Astrocyte of the spinal cord (primary cell): ENCODE measurements around the gene KRTAP5-7.
"Not testable (repeated sequence)": the region's sequence is repeated elsewhere in the genome, so short reads cannot be mapped to it uniquely, and the experiment has no call there.

Source experiments
- DNase-seq: peaks from one replicate; pipeline ENCODE4 v3.0.0; 2011; ENCODE audit warnings: low read depth, low spot score
- H3K4me3 ChIP-seq: 2 replicates; pipeline ENCODE4 v1.5.1; 2011; ENCODE audit warnings: low read depth, mild to moderate bottlenecking, low read length, moderate library complexity
- in situ Hi-C: cut with HindIII; loops from 2 replicates; pipeline ENCODE4 v1.10.0; 2017; ENCODE audit warnings: low sequenced_read_pairs
- TF ChIP-seq, protein P1 (sequence below): IDR thresholded peaks from 2 replicates; pipeline ENCODE4 v1.5.1; 2012; ENCODE audit warnings: low read depth, mild to moderate bottlenecking, low read length, inconsistent platforms

KRTAP5-7 gene

DNA sequence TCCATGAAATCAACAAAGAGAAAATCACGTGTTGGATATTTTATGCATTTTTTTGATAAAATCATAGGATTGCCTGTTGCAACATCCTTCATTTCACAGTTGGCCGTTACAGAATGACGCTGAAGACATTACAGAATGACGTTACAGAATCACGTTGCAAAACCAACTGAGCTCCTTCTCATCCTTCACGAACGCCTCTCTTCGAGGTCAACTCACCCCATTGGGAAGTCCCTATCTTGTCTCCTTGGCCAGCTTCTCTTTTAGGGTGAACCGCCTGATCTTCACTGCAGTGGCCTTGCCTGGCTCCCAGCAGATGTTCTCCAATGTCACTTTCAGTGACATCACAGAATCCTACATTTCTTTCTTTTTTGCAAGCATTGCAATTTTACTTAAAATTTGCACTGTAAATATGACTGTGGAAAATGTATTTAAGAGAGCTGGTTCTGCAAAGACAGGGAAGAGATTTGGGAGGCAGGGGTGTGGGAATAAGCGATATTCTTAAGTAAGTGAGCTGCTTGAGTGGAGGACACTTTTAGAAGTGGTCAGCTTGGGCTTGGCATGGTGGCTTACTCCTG lies 5.1 kb downstream of the KRTAP5-7 start:
- TF ChIP-seq, protein P1, sequence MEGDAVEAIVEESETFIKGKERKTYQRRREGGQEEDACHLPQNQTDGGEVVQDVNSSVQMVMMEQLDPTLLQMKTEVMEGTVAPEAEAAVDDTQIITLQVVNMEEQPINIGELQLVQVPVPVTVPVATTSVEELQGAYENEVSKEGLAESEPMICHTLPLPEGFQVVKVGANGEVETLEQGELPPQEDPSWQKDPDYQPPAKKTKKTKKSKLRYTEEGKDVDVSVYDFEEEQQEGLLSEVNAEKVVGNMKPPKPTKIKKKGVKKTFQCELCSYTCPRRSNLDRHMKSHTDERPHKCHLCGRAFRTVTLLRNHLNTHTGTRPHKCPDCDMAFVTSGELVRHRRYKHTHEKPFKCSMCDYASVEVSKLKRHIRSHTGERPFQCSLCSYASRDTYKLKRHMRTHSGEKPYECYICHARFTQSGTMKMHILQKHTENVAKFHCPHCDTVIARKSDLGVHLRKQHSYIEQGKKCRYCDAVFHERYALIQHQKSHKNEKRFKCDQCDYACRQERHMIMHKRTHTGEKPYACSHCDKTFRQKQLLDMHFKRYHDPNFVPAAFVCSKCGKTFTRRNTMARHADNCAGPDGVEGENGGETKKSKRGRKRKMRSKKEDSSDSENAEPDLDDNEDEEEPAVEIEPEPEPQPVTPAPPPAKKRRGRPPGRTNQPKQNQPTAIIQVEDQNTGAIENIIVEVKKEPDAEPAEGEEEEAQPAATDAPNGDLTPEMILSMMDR = no peak

DNA sequence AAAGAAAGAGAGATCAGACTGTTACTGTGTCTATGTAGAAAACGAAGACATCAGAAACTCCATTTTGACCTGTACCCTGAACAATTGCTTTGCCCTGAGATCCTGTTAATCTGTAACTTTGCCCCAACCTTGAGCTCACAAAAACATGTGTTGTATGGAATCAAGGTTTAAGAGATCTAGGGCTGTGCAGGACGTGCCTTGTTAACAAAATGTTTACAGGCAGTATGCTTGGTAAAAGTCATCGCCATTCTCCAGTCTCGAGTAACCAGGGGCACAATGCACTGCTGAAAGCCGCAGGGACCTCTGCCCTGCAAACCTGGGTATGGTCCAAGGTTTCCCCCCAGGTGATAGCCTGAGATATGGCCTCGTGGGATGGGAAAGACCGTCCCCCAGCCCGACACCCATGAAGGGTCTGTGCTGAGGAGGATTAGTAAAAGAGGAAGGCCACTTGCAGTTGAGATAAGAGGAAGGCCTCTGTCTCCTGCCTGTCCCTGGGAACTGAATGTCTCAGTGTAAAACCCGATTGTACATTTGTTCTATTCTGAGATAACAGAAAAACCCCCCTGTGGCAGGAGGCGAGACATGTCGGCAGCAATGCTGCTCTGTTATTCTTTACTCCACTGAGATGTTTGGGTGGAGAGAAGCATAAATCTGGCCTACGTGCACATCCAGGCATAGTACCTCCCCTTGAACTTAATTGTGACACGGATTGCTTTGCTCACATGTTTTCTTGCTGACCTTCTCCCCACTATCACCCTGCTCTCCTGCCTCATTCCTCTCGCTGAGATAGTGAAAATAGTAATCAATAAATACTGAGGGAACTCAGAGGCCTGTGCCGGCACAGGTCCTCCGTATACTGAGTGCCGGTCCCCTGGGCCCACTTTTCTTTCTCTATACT lies 7.9 kb downstream of the KRTAP5-7 start:
- in situ Hi-C loops, DNase-seq: not testable (repeated sequence)

More for the DNA sequence above, 5.1 kb downstream of the KRTAP5-7 start:
- in situ Hi-C loops = no loop called here
- no peak for DNase-seq
- H3K4me3 ChIP-seq = no peak overlapping the region

DNA sequence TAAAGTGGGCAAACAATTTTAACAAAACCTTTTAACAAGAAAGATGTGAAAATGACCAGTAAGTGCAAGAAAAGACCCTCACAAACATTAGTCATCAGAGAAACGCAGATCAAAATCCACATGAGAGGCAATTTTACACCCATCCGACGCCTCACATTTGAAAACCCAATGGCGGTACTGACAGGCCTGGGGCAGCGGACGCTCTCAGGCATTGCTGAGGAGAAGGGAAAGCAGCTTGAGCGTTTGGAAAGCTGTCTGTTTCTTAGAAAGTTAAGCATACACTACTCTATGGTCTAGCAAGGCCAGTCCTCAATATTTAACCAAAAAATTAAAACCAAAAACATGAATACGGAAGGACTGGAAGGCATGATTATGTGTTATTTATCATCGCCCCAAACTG lies 8.8 kb downstream of the KRTAP5-7 start:
- no peak for DNase-seq
- TF ChIP-seq, protein P1 = no peak
- H3K4me3 ChIP-seq = no peak overlapping the region
- in situ Hi-C loops = no loop called here

More for the DNA sequence above, 7.9 kb downstream of the KRTAP5-7 start:
- not testable (repeated sequence) for H3K4me3 ChIP-seq

DNA sequence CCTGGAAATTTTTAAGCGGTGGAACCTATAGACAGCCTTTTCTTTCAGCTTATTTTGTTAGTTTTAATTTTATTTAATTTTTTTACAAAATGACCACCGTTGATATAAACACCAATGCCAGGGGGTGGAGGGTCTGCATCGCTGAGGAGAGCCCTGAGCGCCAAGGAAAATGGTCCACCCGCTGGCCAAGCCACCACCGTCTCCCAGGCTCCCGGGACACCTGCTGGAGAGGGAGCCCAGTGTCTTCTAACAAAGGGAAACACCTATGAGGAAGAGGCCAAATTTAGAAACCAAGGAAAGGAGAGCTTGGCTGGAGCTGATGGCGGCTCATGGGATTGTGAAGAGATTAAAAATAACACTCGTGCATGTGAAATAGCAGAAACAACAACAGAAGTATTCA lies 10.5 kb downstream of the KRTAP5-7 start:
- TF ChIP-seq, protein P1 = no peak
- no peak overlapping the region for H3K4me3 ChIP-seq
- in situ Hi-C loops = no loop called here
- DNase-seq = no peak

DNA sequence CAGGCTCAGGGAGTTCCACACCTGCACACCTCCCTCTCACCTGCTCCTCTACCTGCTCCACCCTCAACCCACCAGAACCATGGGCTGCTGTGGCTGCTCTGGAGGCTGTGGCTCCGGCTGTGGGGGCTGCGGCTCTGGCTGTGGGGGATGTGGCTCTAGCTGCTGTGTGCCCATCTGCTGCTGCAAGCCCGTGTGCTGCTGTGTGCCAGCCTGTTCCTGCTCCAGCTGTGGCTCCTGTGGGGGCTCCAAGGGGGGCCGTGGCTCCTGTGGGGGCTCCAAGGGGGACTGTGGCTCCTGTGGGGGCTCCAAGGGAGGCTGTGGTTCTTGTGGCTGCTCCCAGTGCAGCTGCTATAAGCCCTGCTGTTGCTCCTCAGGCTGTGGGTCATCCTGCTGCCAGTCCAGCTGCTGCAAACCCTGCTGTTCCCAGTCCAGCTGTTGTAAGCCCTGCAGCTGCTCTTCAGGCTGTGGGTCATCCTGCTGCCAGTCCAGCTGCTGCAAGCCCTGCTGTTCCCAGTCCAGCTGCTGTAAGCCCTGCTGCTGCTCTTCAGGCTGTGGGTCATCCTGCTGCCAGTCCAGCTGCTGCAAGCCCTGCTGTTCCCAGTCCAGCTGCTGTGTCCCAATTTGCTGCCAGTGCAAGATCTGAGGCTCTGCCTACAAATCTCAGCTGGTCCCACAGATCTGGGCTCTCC lies 11.1 kb downstream of the KRTAP5-7 start, which contains the start of gene KRTAP5-8:
Gene KRTAP5-8, plus strand, starts transcription at position 49 of the 689 bp plus-strand sequence. Its CDS starts 31 bp downstream, at position 80.
- in situ Hi-C loops, H3K4me3 ChIP-seq, DNase-seq: not testable (repeated sequence)

DNA sequence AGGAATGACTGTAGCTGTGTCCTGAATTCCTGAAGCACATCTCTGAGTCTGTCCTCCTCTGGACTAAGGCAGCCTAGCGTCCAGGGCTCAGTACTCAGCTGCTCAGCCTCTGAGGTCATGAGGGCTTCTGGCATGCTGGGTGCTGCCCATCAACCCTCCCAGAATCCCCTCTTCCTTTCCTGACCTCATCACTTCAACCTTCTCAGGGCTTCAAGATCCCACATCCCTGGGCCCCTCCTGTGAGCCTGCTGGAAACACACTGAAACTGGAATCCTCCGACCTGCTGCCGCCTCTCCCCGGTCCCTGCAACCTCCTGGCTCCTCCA lies 11.6 kb downstream of the KRTAP5-7 start:
- in situ Hi-C loops = no loop called here
- TF ChIP-seq, protein P1 = no peak
- no peak overlapping the region for H3K4me3 ChIP-seq
- no peak for DNase-seq

DNA sequence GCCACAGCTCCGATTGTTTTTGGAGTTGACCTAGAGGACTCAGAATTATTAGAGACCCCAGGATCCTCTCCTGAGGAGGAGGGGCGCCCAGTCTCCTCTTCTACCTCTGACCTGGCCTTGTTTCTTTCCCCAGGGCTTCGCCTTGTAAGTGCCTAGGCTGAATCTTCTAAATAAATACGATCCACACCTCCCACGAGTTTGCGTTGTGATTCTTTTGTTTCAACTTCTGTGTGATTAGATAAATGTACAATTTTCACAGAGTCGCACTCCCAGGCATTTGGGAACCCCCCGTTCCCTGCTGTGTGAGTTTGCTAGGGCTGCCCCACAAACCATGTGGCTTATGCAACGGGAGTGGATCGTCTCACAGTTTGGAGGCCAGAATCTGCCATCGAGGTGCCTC lies 11.9 kb downstream of the KRTAP5-7 start:
- DNase-seq = no peak
- in situ Hi-C loops = no loop called here
- TF ChIP-seq, protein P1 = no peak
- no peak overlapping the region for H3K4me3 ChIP-seq

DNA sequence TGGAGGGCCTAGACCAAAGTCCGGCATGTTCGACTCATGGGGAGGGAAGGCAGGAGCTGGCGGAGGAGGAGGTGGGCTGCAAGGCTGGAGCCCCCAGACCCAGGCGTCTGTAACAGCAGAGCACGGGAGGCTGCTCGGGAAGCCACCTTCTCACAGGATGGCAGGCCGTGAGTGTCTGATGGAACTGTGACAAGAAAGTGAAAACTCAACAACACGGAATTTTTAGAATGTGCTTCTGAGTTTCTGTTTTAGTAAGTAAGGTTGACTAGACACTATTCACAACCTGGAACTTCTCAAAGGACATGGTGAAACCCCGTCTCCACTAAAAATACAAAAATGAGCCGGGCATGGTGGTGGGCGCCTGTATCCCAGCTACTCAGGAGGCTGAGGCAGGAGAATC lies 12.9 kb downstream of the KRTAP5-7 start:
- DNase-seq, H3K4me3 ChIP-seq, in situ Hi-C loops: not testable (repeated sequence)

DNA sequence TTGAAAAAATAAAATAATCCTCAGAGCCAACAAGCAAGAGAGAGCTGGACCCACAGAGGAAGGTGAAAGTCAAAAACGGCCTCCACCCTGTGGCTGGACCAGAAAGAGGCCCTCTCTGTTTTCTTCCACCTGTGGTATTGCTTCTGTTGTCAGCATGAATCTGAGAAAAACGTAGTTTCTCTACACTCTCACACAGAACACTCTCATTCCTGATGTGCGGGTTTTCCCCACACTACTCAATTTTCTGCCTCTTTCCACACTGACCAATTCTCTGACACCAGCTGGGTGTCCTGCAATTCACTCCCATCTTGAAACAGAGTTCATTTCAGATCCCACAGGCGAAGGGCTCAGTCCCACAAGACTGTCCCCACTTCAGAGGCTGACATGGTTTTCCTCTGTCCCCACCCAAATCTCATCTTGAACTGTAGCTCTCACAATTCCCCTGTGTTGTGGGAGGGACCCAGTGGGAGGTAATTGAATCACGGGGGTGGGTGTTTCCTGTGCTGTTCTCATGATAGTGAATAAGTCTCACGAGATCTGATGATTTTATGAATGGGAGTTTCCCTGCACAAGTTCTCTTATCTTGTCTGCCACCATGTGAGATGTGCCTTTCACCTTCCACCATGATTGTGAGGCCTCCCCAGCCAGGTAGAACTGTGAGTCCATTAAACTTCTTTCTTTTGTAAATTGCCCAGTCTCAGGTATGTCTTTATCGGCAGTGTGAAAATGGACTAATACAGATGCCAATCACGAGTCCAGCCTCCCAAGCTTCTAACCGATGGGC lies 13.6 kb downstream of the KRTAP5-7 start:
- in situ Hi-C loops, DNase-seq: not testable (repeated sequence)

More for the DNA sequence above, 13.6 kb downstream of the KRTAP5-7 start:
- H3K4me3 ChIP-seq = not testable (repeated sequence)
